Hematopoietic multipotent progenitor cell treated with erythropoietin and hydrocortisone succinate and interleukin-3 and kit ligand, for 17 days (in vitro differentiated cells): ENCODE data around the gene PCCA.
"Not testable (repeated sequence)": the region's sequence is repeated elsewhere in the genome, so short reads cannot be mapped to it uniquely, and the experiment has no call there.

ENCODE experiments used
- DNase-seq: peaks from one replicate; pipeline ENCODE4 v3.0.0-alpha.2; 2015; ENCODE audit warnings: low spot score

Gene PCCA

DNA sequence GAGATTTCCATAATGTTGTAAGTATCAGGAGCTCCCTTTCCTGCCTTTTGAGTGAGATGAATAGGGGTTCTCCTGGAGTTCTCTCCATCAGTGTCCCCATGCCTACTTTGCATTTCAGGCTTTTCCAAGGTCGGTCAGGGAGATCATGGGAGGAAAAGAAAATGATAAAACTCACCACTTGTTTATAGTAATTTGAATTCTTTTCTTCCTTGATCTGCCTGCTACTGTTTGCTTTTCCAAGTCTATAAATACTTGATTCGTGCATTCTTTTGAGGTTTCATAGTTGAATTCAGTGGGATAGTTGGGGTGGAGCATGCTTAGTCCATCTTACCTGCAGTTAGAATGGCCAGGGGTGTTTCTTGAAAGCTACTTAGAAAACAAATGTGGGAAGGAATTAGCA lies 51.5 kb downstream of the PCCA start:
- no peak for DNase-seq

DNA sequence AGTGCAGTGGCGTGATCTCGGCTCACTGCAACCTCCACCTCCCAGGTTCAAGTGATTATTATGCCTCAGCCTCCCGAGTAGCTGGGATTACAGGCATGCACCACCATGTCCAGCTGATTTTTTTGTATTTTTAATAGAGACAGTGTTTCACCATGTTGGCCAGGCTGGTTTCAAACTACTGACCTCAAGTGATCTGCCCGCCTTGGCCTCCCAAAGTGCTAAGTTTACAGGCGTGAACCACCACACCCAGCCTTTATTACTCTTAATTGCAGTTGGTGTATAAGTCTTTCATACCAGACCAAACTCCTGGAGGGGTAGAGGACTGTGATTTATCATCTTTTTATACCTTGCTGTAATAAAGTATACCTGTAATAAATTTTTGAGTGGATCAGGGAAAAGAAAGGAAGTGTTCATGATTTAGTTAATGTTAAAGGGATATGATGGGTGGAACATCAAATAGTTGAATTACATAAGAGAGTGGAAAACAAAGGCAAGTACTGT lies 52.6 kb downstream of the PCCA start:
- DNase-seq: not testable (repeated sequence)

DNA sequence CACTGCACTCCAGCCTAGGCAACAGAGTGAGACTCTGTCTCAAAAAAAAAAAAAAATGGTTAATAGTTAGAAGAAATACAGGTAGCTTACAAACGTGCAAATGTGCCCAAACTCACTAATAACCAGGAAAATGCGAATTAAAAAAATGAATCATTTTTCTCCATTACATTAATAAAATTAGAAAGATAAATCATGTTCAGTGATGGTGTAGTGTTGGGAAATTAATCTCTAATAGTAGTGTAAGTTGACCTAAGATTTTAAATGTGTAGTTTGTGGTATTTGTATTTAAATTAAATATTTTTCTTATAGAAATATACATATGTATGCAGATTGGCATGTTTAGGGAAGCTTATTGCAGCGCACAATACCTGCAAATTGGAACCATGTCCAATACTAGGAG lies 57.6 kb downstream of the PCCA start:
- DNase-seq: no peak

DNA sequence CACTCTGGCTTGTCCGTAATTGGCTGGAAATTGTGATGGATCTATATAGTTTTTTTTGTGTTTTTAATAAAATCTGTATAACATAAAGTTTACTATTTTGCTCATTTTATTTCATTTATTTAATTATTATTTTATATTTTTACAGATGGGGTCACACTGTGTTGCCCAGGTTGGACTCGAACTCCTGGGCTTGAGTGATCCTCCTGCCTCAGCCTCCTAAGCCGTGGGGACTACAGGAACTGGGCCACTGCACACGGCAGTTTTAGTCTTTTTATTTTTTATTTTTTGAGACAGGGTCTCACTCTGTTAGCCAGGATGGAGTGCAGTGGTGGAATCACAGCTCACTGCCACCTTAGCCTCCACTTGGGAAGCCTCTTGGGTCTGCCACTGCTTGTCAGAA lies 58.9 kb downstream of the PCCA start:
- DNase-seq: no peak

DNA sequence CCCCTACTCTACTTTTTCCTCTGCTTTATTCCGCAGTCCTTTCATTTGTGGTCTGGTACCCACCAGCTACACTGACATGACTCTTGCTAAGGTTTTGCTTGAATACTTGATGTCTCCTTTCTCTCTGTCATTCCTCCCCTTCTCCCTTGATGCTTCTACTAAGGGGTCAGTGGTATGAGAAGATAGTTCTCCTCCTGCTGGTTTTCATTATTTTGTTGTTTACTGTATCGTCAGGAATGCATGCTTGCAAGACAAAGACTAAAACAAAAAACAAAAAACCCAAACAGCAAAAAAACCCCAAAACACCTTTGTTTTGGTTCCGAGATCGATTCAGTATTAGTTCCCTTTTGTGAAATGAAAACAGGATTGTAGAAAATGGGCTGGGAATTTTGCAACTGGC lies 59.5 kb downstream of the PCCA start:
- no peak for DNase-seq

DNA sequence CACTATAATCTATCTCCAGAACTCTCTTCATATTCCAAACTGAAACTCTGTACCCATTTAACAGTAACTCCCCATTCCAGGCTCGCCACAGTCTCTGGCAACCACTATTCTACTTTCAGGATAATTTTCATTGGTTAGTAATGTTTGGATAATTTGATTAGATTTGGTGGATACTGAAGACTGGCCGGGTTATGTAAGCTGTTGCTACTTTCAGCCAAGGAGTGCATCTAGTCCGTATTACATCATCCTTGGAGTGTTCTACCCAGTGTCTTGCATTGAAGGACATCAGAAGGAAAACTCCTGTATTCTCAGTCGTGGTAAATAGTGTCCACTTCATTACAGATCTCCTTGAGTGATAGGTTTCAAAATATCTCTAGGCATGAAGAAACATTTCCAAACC lies 60.5 kb downstream of the PCCA start:
- DNase-seq: no peak

DNA sequence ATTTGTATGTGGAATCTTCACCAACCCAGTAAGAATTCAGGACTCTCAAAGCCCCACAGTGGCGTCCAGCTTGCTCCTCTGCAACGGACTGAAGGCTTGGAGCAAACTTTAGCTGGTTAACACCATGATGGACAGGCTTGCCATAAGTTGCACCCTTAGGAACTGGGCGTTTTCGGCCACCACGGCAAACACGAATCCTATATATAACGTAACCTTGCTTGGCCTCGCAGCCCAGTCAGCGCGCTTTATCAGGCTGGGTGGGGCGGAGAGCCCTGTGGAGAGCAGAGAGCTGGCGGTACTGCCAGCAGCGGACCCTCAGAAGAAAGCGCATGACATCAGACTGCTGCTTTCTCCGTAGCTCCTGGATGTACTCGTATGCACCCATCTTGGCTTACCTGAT lies 61.8 kb downstream of the PCCA start:
- DNase-seq: not testable (repeated sequence)

DNA sequence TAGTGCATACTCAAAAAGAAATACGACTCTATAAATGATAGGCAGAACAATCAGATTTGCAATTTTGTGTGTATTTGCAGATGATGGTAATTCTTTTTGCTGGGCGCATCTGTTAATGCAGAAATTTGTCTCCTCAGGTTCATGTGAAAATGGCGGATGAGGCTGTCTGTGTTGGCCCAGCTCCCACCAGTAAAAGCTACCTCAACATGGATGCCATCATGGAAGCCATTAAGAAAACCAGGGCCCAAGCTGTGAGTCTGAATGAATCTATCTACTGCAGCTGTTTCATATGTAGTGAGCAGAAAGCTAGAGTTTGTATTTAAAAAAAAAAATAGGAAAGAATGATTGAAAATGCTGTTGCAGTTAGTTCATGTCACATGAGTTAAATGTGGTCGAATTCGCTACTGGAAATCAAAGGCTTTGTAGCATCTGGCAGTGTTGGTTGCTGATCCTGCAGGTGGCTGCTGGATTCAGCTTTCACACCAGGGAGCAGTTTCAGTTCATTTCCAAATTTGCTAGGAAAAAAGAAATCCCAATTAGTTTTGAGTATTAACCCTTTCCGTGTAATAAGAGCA lies 66.0 kb downstream of the PCCA start:
- DNase-seq: no peak

DNA sequence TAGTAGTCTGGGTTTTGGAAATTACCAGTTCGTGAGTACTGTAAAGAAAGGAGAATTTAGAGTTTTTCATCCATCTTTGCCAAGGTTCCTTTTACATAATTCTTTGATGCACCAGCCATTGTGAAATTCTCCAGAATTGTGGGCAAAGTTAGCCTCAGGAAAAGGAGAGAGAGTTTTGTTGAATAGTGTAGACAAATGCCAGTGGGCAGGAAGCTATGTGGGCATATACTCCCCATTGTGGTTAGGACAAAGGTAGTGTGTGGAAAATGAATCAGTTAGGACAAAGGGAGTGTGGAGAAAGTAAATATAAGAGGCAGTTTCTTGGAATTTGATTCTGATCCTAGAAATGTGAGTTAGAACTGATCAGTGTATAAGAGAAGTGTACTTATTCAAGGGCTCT lies 67.9 kb downstream of the PCCA start:
- DNase-seq: no peak

DNA sequence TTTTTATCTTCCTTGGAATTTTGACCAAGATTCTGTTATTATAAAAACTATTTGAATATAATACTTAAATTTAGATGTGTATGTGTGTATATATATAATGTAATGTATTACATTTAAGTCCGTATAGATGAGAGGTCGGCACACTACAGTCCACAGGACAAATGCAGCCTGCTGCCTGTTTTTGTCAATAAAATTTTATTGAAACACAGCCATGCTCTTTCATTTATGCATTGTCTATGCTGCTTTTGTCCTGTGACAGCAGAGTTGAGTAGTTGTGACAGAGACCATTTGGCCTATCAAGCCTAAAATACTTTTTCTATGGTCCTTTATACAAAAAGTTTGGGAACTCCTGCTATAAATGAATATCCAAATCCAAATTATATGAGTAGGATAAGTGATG lies 69.7 kb downstream of the PCCA start:
- no peak for DNase-seq

DNA sequence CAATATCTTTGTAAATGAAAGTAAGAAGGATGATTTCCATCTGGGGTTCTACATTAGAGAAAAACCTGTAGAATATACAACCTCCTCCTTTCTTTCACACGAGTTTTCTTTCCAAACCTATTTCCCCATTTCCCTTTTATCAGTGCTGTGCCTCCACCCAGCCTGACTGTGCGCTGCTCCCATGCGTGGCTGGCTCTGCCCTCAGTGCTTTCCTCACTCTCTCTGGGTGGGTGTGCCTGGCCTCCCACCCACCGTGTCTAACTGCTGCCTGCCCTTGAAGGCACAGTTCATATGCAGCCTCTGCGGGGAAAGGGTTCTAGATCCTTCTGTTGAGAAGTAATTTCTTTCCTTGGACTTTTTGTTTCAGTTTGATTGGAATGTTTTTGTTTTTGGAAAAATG lies 70.7 kb downstream of the PCCA start:
- no peak for DNase-seq

DNA sequence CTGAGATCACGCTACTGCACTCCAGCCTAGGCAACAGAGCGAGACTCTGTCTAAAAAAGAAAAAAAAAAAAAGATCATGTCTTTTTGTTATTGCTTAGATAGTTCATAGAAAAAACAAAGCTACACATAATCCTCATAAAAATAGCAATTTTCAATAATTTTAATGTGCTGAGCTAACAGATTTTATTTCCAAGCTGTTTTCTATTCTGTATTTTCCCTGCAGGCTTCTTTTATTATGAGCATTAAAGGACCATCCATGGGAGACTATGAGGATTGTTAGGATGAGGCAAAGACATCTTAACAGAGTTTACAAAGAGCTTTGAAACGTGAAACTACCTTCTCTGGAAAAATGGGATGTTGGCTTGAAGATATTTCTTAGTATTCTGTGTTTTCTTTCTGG lies 71.6 kb downstream of the PCCA start:
- no peak for DNase-seq

DNA sequence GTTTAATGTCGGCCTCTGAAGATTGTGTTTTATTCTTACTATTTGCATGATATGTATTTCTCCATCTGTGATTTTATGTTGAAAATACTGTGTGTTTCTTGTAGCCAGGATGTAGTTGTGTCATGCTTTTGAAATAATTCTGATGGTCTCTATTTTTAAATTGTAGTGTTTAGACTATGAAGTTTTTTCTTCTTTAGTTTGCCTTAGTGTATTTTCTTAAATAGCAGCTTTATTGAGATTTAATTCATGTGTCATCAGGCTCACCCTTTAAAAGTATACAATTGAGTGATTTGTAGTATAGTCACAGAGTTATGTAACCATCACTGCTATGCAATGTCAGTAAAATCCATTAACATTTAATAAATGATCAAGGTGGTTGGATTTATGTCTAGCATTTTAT lies 74.5 kb downstream of the PCCA start:
- DNase-seq: no peak

DNA sequence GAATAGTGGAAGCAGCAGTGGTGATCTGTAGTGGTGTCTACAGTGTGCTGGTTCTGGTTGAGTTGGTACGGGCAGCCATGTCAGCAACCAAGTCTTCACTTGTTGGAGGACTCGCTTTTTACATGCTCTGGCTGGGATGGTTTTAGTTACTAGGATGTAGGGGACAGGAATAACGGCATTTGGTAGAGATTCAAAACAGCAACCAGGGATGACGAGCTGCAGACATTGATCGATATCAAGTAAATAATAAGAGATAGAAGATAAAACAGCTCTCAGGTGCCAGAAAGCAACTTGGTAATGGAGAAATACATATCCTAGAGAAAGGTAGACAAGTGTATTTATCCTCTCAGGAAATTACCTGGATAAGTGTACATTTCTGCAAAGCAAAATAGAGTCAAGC lies 84.3 kb downstream of the PCCA start:
- DNase-seq: no peak

DNA sequence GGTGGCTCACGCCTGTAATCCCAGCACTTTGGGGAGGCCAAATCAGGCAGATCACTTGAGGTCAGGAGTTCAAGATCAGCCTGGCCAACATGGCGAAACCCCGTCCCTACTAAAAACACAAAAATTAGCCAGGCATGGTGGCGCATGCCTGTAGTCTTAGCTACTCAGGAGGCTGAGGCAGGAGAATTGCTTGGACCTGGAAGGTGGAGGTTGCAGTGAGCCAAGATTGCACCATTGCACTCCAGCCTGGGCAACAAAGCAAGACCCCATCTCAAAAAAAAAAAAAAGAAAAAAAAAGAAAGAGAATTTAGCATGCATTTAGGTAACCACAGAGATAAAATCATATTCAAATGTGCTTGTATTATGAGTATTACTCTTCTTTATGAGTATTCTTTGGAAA lies 85.6 kb downstream of the PCCA start:
- DNase-seq: not testable (repeated sequence)

DNA sequence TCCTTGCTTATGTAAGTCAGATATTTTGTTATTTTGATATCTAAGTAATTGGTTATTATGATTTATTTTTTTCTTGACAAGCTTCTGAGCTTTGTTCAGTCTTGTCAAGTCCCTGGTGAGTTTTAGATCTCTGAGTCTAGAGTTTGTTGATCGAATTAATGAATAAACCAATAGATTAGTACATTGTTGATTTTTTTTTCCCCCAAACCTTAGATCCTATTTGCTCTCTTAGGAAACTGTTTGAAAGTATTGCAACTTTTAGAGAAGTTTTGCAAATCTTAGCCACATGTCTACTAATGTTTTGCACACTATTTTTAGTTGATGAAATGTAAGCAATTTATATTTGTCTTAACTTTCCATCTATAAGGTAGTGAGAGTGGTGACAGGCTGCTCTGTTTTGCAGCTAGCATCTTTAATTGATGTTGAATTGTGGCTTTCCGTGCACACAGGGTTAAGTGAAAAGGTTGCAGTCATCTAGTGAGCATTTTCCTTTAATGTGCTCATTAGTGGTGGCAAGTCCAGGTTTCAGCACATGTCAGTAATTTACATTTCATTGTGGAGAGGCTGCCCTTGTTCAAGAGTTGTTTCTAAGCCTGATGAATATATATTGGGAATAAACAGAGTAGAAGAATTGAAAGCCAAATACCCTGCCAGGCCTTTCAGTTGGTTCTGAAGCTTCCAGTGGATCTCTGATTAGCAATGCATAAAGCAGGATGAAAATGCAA lies 86.3 kb downstream of the PCCA start:
- DNase-seq: no peak

DNA sequence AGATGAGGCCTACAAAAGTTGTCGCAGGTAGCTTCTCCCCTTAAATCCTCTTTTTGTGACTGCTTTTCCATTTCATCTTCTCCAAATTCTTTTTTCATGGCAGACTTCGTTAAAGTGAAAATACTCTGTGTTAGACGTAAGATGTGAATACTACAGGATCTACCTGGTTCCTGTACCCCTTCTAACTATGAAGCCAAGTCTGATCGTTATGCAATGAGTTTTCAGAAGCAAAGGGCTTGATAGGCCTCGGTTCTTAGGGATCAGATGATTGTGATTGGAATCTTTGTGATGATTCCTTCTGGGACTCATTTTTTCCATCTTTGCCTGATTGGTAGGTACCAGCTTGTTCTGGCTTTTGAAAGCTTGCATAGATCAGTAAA lies 86.9 kb downstream of the PCCA start:
- no peak for DNase-seq

DNA sequence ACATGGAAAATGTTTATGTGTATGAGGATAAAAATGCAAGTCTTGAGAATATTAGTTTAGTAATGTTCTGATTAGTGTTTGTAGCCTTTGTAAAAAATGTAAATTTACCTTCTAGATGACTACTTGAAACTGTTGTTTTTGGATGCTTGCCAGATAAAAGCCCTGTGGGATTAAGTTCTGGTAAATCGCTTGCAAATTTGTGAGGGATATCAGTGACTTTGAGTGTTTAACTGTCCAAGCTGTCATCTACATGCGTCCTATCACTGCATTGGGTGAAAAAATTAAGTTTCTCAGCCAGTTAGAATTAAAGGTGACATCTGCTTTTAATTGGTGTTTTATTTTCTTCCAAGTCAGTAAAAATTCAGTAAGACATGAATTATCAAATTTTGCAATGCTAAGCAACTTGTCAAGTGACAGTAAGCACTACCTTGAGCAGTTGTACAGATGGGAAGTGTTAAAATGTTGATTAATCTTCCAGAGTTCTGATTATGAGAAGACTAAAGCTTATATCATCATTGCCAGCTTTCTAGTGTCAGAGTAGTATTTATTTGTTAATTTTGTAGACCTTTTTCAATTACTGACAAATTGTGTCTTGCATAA lies 88.0 kb downstream of the PCCA start:
- no peak for DNase-seq

DNA sequence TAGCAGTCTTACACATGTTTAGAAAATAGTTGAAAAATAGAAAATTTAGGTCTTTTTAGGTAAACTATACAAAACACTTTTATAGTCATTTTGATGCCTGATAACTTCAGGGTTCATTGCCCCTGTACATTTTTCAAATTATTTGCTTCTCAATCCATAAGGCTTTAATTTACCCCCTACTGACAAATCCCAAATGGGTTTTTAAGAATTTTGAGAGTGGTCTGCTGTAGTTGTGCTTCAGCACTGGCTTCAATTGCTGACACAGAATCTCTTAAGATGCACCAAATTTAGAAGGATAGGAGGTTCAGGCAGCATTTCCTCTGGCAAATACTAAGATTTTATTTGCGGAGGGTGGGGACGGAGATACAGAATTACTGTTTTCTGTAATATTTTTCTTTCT lies 89.4 kb downstream of the PCCA start:
- no peak for DNase-seq

DNA sequence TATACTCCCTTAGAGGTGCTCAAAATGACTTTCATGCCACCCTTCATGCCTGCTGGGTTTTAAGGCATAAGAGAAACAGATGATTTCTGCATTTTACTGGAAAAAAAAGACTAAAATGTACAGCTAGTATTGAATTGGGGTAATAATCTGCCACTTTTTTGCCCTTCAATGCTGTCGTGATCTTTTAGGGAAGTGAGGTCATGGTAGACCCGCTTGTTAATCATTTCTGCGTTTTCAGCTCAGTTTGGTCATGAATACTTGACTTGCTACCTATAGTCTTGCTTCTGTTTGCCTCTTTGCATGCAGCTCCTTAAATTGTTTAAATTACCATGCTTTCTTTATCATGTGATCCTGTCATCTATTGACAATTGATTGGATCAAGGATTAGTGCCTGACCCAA lies 90.4 kb downstream of the PCCA start:
- DNase-seq: no peak

DNA sequence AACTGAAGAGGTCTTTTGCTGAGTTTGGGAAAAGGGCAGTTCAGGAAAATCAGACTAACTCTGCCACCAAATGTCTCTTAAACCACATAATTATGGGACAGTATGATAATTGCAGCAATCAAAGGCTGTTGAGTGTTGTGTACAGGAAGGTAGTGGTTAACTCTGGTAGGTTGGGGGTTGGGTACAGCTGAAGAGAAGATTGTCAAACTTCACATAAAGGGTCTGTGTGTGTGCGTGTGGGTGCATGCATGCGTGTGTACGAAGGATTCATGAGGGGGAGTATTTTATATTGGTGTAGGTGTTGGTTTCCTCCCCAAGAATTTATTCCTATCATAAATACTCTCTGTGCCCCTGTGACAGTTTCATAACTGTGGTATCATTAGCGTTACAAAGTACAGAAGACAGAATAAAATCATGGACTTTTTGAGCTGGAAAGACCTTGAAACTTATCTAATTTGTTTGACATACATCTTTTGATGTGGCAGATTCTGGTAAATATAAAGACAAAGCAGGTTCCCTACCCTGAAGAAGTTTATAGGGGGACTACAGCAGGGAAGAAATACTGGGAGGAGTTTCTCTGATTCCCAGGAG lies 94.1 kb downstream of the PCCA start:
- no peak for DNase-seq

DNA sequence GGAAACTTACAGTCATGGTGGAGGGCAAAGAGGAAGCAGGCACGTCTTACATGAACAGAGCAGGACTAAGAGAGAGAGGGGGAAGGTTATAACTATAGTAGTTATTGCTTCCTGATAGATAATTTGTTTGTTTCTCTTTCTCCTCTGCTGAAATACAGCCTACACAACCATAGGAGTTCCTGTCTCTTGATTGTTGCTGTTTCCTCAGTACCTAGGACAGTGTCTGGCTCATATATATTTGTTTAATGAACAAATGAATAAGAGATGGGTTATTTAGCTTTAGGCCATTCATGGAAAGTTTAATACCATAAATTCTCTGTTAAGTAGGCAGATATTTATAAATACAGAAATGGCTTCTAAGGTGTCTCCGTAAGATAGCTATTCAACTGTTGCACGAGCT lies 95.2 kb downstream of the PCCA start:
- DNase-seq: no peak

DNA sequence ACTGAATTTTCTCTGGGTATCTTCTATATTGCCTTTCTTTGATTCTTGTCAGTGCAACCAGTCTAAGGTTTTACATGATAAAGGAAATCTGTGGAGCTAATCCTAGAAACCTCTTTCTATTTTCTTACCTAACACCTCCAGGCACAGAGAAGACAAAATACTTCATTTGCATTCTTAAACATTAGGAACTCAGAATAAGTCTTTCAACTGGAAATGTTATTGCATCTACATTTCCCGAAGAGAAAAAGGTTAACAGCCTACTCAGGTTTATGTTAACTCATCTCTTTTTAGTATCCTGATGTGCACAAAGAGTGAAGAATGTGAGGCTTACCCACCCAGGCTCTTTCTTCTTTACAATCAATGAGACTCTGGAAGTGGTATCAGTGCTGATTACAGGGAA lies 106.7 kb downstream of the PCCA start:
- DNase-seq: no peak
